Activated naive CD4-positive, alpha-beta T cell treated with anti-CD3 and anti-CD28 coated beads, Interleukin-2, amount 50 U/mL, for 16 hours (primary cell): ENCODE measurements around the gene NDUFC2.
"Not testable (repeated sequence)": the region's sequence is repeated elsewhere in the genome, so short reads cannot be mapped to it uniquely, and the experiment has no call there.

Source experiments
- DNase-seq: peaks from one replicate; pipeline ENCODE4 v3.0.0-alpha.2; 2020

Gene NDUFC2

GRCh38 chr11:78049348-78049747 is 30.3 kb downstream of the NDUFC2 start:
- no peak for DNase-seq

- DNase-seq, result no peak
Measured at GRCh38 chr11:78048561-78048960, 31.1 kb downstream of the NDUFC2 start.

- DNase-seq, result no peak
Measured at GRCh38 chr11:78046486-78046854, 33.2 kb downstream of the NDUFC2 start.

GRCh38 chr11:78045851-78046485 is 33.7 kb downstream of the NDUFC2 start:
- peak; percentile 80 for DNase-seq

- no peak for DNase-seq
Measured at GRCh38 chr11:78044706-78045105, 35.0 kb downstream of the NDUFC2 start.

- DNase-seq, result no peak
Measured at GRCh38 chr11:78041843-78042440, 37.7 kb downstream of the NDUFC2 start.

- DNase-seq, result not testable (repeated sequence)
Measured at GRCh38 chr11:78041380-78041719, 38.3 kb downstream of the NDUFC2 start.

- no peak for DNase-seq
Measured at GRCh38 chr11:78040691-78041379, 38.8 kb downstream of the NDUFC2 start.

GRCh38 chr11:78039919-78040671 is 39.6 kb downstream of the NDUFC2 start:
- no peak for DNase-seq

GRCh38 chr11:78039391-78039918 is 40.2 kb downstream of the NDUFC2 start:
- no peak for DNase-seq

- DNase-seq, result no peak
Measured at GRCh38 chr11:78038697-78039313, 40.9 kb downstream of the NDUFC2 start.

GRCh38 chr11:78037825-78038620 is 41.6 kb downstream of the NDUFC2 start:
- DNase-seq, result no peak

GRCh38 chr11:78037056-78037455 is 42.6 kb downstream of the NDUFC2 start:
- no peak for DNase-seq

GRCh38 chr11:78036313-78036712 is 43.3 kb downstream of the NDUFC2 start:
- no peak for DNase-seq

GRCh38 chr11:78034623-78035022 is 45.0 kb downstream of the NDUFC2 start:
- DNase-seq, result no peak

GRCh38 chr11:78033040-78033439 is 46.6 kb downstream of the NDUFC2 start:
- no peak for DNase-seq

- DNase-seq, result no peak
Measured at GRCh38 chr11:78032090-78032489, 47.6 kb downstream of the NDUFC2 start.

- no peak for DNase-seq
Measured at GRCh38 chr11:78031629-78032028, 48.0 kb downstream of the NDUFC2 start.

- no peak for DNase-seq
Measured at GRCh38 chr11:78030429-78031325, 49.0 kb downstream of the NDUFC2 start.

- DNase-seq, result not testable (repeated sequence)
Measured at GRCh38 chr11:78028423-78028822, 51.2 kb downstream of the NDUFC2 start.

GRCh38 chr11:78027759-78028158 is 51.9 kb downstream of the NDUFC2 start:
- DNase-seq, result no peak
